ENCODE data around the gene NDUFS2. TPM values are rescaled to one million over a fixed set of nuclear protein-coding genes. Genes with fewer than 3 reads are reported as not detected.

NDUFS2 gene
- total RNA-seq, 1 experiment from 2014 or later = 123 TPM

GRCh38 chr1:161162052-161162451 lies 40.1 kb upstream of the NDUFS2 start:
- no peaks in the 10 kb centered on the region for H3K27me3 ChIP-seq (replicated peaks; ENCODE audit: insufficient read depth, low read depth, low read length, poor library complexity)
- H3K27ac ChIP-seq (ENCODE audit: low read depth, low read length, poor library complexity, severe bottlenecking) = no peak overlapping the region
- TF ChIP-seq EZH2 (IDR thresholded peaks at IDR 0.05; ENCODE audit: borderline replicate concordance, low read depth, low read length, poor library complexity, severe bottlenecking) (no peak), CTCF (conservative IDR thresholded peaks at IDR 0.05; ENCODE audit: low read depth, low read length) (no peak)
- ChIA-PET CTCF (no interaction called here), POLR2A (ENCODE audit: low non-redundant PET) (interaction anchor here (0.6 kb wide), 1 partner anchor 157 kb away, joined by 3 read pairs; no protein-coding TSS in a partner anchor)
- H3K36me3 ChIP-seq (ENCODE audit: insufficient read depth, low read length, poor library complexity, severe bottlenecking) = peaks cover 34% of the 10 kb centered on the region
- no peak for DNase-seq (ENCODE audit: low spot score)
- no peak overlapping the region for H3K4me3 ChIP-seq (ENCODE audit: low read depth, low read length, poor library complexity, severe bottlenecking)
- H3K4me1 ChIP-seq (ENCODE audit: insufficient read depth, low read length, poor library complexity, severe bottlenecking) = peaks cover 5% of the 10 kb centered on the region
- no peaks in the 10 kb centered on the region for H3K9me3 ChIP-seq (ENCODE audit: low read depth, low read length, poor library complexity, severe bottlenecking)
- BruUV-seq (replicated peaks) = no TSS peak
- intact Hi-C loops (cut with micrococcal nuclease; ENCODE audit: unreplicated experiment) = no loop called here

- TF ChIP-seq CTCF (conservative IDR thresholded peaks at IDR 0.05; ENCODE audit: low read depth, low read length) (no peak), EZH2 (IDR thresholded peaks at IDR 0.05; ENCODE audit: borderline replicate concordance, low read depth, low read length, poor library complexity, severe bottlenecking) (no peak)
- Histone ChIP-seq H3K36me3 (ENCODE audit: insufficient read depth, low read length, poor library complexity, severe bottlenecking) (peaks cover 34% of the 10 kb centered on the region), H3K27me3 (replicated peaks; ENCODE audit: insufficient read depth, low read depth, low read length, poor library complexity) (no peaks in the 10 kb centered on the region), H3K9me3 (ENCODE audit: low read depth, low read length, poor library complexity, severe bottlenecking) (no peaks in the 10 kb centered on the region), H3K27ac (ENCODE audit: low read depth, low read length, poor library complexity, severe bottlenecking) (peak overlapping the region; percentile 1), H3K4me3 (ENCODE audit: low read depth, low read length, poor library complexity, severe bottlenecking) (no peak overlapping the region), H3K4me1 (ENCODE audit: insufficient read depth, low read length, poor library complexity, severe bottlenecking) (peaks cover 5% of the 10 kb centered on the region)
- POLR2A ChIA-PET (ENCODE audit: low non-redundant PET) = interaction anchor here (0.6 kb wide), 1 partner anchor 158 kb away, joined by 3 read pairs; no protein-coding TSS in a partner anchor
- DNase-seq (ENCODE audit: low spot score) = no peak
- no TSS peak for BruUV-seq (replicated peaks)
- CTCF ChIA-PET = no interaction called here
- intact Hi-C loops (cut with micrococcal nuclease; ENCODE audit: unreplicated experiment) = no loop called here
Observed at GRCh38 chr1:161162806-161163205, 39.4 kb upstream of the NDUFS2 start.

- TF ChIP-seq CTCF (conservative IDR thresholded peaks at IDR 0.05; ENCODE audit: low read depth, low read length) = no peak
- no peak for TF ChIP-seq EZH2 (IDR thresholded peaks at IDR 0.05; ENCODE audit: borderline replicate concordance, low read depth, low read length, poor library complexity, severe bottlenecking)
- DNase-seq (ENCODE audit: low spot score) = no peak
- intact Hi-C loops (cut with micrococcal nuclease; ENCODE audit: unreplicated experiment) = no loop called here
- ChIA-PET CTCF (no interaction called here), POLR2A (ENCODE audit: low non-redundant PET) (interaction anchor here (0.6 kb wide), 1 partner anchor 12 kb away, joined by 5 read pairs; no protein-coding TSS in a partner anchor)
- no TSS peak for BruUV-seq (replicated peaks)
- no peaks in the 10 kb centered on the region for H3K27me3 ChIP-seq (replicated peaks; ENCODE audit: insufficient read depth, low read depth, low read length, poor library complexity)
- no peak overlapping the region for H3K4me3 ChIP-seq (ENCODE audit: low read depth, low read length, poor library complexity, severe bottlenecking)
- H3K4me1 ChIP-seq (ENCODE audit: insufficient read depth, low read length, poor library complexity, severe bottlenecking) = peaks cover 3% of the 10 kb centered on the region
- H3K27ac ChIP-seq (ENCODE audit: low read depth, low read length, poor library complexity, severe bottlenecking) = no peak overlapping the region
- H3K9me3 ChIP-seq (ENCODE audit: low read depth, low read length, poor library complexity, severe bottlenecking) = no peaks in the 10 kb centered on the region
- peaks cover 34% of the 10 kb centered on the region for H3K36me3 ChIP-seq (ENCODE audit: insufficient read depth, low read length, poor library complexity, severe bottlenecking)
Observed at GRCh38 chr1:161163793-161164192, 38.4 kb upstream of the NDUFS2 start.

All from A673 (cell line).